GM12865 (cell line): ENCODE results near the gene RALGAPA1.
A peak's percentile ranks its signal among the peaks of the same experiment; 100 is the strongest.

Experiments used
- DNase-seq: peaks from one replicate; pipeline ENCODE4 v3.0.0; 2010; ENCODE audit warnings: low read depth
- H3K4me3 ChIP-seq: 2 replicates; pipeline ENCODE4 v1.5.1; 2011; ENCODE audit warnings: mild to moderate bottlenecking, low read depth, low read length, control low read depth
- TF ChIP-seq, protein P1 (sequence below): IDR thresholded peaks from 2 replicates; pipeline ENCODE4 v1.5.1; 2011; ENCODE audit warnings: low read length, control low read depth, low read depth, inconsistent platforms; ENCODE audit not compliant: insufficient read depth; ENCODE audit errors: missing control alignments

The RALGAPA1 gene

DNA sequence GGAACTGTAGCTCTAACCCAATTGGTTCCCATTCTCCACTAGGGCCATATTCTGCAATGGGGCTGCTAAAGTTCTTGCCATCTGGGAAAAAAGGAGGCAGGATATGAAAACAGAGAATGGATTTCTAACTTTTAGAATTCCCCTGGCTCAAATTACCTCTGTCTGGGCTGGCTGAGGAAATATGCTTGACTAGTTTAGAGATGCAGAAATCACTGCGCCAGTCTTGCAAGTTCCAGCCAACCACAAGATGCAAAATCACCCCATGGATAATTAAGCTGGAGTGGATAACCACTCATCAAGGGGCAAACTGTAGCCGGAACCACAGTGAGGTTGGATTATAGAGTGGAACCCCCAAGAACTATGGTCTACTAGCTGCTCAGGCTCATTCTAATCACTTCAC is 126.3 kb downstream of the RALGAPA1 start:
- peak; percentile 21 for DNase-seq
- no peak overlapping the region for H3K4me3 ChIP-seq
- TF ChIP-seq, protein P1, sequence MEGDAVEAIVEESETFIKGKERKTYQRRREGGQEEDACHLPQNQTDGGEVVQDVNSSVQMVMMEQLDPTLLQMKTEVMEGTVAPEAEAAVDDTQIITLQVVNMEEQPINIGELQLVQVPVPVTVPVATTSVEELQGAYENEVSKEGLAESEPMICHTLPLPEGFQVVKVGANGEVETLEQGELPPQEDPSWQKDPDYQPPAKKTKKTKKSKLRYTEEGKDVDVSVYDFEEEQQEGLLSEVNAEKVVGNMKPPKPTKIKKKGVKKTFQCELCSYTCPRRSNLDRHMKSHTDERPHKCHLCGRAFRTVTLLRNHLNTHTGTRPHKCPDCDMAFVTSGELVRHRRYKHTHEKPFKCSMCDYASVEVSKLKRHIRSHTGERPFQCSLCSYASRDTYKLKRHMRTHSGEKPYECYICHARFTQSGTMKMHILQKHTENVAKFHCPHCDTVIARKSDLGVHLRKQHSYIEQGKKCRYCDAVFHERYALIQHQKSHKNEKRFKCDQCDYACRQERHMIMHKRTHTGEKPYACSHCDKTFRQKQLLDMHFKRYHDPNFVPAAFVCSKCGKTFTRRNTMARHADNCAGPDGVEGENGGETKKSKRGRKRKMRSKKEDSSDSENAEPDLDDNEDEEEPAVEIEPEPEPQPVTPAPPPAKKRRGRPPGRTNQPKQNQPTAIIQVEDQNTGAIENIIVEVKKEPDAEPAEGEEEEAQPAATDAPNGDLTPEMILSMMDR, result no peak

DNA sequence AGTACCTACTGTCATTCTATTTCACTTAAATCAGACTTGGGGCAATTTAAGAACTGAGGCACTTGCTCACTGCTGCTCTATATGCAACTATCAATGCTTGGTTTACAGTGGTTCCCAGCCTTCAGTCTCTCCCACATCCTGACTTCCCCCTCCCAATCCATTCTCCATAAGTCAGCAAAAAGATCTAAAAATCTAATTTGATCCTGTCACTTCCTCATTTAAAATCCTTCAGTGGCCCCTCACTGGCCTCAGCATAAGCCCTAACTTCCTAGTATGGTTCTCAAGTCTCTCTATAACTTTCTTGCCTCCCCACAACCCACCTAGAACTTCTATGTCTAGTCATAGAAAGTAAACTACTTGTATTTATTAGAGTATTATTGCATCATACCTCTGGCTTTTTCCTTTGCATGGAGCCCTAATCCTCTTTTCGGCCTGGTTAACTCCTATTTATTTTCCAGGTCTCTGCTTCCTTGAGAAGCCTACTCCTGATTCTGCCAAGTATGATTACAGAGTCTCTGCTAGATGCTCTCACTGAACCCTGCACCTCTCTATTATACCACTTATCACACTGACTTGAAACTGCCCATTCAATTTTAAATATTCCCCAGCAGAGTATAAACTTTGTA is 130.6 kb downstream of the RALGAPA1 start:
- DNase-seq, result no peak
- H3K4me3 ChIP-seq, result no peak overlapping the region
- TF ChIP-seq, protein P1, result no peak

DNA sequence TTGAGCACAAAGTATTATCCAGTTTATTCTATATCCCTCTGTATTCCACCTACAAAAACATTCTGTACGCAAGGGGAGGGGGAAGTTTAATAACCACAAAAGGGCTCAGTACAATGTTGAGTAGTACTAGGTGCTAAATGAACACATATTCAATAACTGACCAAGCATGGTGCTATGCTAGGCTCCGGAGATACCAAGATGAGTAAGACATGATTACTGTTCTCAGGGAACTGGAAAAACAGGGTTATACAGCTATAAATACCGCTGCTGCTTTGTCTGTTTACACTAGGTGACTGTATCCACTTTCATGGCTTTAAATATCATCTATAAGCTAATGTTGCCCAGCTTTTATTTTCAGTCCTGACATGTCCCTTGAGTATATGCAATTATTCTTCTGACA is 139.3 kb downstream of the RALGAPA1 start:
- peak; percentile 9 for DNase-seq
- TF ChIP-seq, protein P1, result no peak

DNA sequence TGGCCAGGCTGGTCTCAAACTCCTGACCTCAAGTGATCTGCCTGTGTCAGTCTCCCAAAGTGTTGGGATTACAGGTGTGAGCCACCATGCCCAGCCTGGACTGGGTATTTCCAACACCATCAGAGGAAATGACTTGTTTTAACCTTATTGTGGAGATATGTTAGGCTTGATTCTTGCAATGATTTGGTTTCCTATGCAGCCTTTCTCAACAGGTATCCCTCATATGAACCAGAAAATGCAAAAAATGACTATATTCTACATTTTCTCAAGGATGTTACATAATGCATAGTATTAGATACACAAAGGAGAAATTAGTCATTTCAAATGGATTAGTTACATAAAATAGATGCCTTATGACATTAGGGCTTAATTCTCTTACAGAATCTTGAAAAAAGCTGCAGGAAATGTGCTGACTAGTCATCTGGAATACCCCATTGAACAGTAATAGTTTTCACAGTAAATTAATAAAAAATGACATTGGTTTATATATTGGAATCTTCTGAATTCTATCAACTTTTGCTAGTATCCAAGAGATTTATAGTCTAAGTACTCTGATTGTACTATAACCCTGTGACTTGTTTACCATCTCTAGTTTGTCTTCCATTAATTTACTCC is 142.6 kb downstream of the RALGAPA1 start:
- TF ChIP-seq, protein P1, result no peak
- H3K4me3 ChIP-seq, result no peak overlapping the region
- DNase-seq, result no peak

More for the DNA sequence above, 139.3 kb downstream of the RALGAPA1 start:
- H3K4me3 ChIP-seq, result no peak overlapping the region

DNA sequence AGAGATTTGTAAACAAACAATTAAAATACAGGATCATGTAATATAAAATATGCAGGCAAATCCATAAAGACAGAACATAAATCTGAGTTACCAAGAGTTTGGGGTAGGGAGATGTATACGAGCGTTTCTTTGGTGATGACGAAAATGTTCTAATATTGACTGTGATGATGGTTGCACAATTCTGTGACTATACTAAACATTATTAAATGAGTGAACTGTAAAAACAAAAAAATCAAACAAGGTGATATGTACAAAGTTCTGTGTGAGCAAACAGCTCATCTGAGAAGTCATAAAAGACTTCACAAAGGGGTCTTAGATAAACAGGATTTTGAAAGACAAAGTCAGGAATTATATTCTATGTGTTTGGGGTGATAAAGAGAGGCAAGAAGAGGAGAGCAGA is 147.2 kb downstream of the RALGAPA1 start:
- no peak overlapping the region for H3K4me3 ChIP-seq
- TF ChIP-seq, protein P1, result no peak
- DNase-seq, result no peak

DNA sequence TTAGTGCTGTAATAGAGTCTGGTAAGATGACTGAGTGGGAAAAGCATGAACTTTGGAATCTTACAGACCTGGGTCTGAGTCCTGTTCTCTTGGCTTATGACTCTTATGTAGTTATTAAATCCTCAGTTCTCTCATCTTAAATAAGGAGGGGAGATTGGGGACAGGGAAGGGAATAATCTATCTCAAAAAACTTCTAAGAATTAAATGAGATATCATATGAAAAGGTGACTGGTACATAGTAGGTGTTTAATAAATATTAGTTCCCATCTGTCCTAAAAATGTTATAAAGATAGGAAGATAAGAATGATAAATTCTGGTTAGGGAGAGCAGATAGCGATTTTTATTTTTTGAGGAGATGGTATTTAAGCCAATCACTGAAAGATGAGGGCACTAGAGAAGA is 156.1 kb downstream of the RALGAPA1 start:
- no peak overlapping the region for H3K4me3 ChIP-seq
- TF ChIP-seq, protein P1, result no peak
- no peak for DNase-seq

DNA sequence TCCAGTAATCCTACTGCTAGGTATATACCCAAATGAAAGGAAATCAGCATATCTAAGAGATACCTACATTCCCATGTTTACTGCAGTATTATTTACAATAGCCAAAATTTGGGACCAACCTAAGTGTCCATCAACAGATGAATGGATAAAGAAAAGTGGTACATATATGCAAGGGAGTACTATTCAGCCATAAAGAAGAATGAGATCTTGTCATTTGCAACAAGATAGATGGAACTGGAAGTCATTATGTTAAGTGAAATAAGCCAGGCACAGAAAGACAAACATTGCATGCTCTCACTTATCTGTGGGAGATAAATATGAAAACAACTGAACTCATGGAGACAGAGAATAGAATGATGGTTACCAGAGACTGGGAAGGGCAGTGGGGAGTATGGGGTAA is 165.6 kb downstream of the RALGAPA1 start:
- TF ChIP-seq, protein P1, result no peak
- H3K4me3 ChIP-seq, result no peak overlapping the region
- DNase-seq, result no peak
